ENCODE measurements around the gene KLF11. TPM values are rescaled to one million over a fixed set of nuclear protein-coding genes. Genes with fewer than 3 reads are reported as not detected.

Gene KLF11
- total RNA-seq, 2 experiments from 2014 or later, result 26.7 to 29.6 TPM

DNA sequence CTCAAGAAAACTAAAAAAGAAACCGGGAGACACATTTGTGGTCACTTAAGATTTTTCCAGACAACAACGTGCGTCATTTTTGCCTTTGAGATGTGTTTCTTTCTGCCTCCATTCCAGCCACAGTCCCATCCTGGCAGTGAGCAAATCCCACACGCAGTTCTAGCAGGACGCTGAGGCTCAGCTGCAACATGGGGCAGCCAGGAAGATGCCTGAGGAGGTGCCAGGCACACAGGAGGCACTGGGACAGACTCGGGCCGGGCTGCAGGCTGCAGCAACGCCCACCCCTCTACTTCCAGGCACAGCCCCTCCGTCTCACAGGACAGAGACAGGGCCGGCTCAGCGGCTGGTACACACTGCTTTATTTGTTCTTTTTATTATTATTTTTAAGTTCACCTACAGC is 13.1 kb downstream of the KLF11 start:
- Histone ChIP-seq H3K4me3 (ENCODE audit: low read length) (no peak overlapping the region), H3K9me3 (ENCODE audit: control insufficient read depth in 1 of 2, insufficient read depth in 1 of 2, low read length in 2 of 2) (peaks cover 0 to 4% of the 10 kb centered on the region in 2 experiments), H3K4me1 (ENCODE audit: insufficient read depth, low read length) (peaks cover 3% of the 10 kb centered on the region), H3K27ac (ENCODE audit: low read depth in 1 of 2, low read length in 2 of 2) (no peak overlapping the region), H3K36me3 (ENCODE audit: insufficient read depth, low read length) (peaks cover 9% of the 10 kb centered on the region), H3K27me3 (ENCODE audit: control insufficient read depth in 1 of 2, insufficient read depth in 2 of 2, low read length in 2 of 2) (no peaks in the 10 kb centered on the region)
- no peak for TF ChIP-seq CTCF (IDR thresholded peaks at IDR 0.05)
- Mint-ChIP-seq H3K27ac (no peak overlapping the region), H3K4me3 (no peak overlapping the region), H3K36me3 (ENCODE audit: low read depth) (peaks cover 35% of the 10 kb centered on the region), H3K4me1 (ENCODE audit: low read depth) (peaks cover 6% of the 10 kb centered on the region), H3K9me3 (no peaks in the 10 kb centered on the region), H3K27me3 (peaks cover 3% of the 10 kb centered on the region)
- ATAC-seq (ENCODE audit: poor library complexity) (no peak), DNase-seq (no peak)
- ChIA-PET CTCF (interaction anchor here (0.7 kb wide), 1 partner anchor 8 kb away, joined by 4 read pairs; no protein-coding TSS in a partner anchor), POLR2A (no interaction called here)
- intact Hi-C loops (cut with DNase I, micrococcal nuclease), result no loop called here

DNA sequence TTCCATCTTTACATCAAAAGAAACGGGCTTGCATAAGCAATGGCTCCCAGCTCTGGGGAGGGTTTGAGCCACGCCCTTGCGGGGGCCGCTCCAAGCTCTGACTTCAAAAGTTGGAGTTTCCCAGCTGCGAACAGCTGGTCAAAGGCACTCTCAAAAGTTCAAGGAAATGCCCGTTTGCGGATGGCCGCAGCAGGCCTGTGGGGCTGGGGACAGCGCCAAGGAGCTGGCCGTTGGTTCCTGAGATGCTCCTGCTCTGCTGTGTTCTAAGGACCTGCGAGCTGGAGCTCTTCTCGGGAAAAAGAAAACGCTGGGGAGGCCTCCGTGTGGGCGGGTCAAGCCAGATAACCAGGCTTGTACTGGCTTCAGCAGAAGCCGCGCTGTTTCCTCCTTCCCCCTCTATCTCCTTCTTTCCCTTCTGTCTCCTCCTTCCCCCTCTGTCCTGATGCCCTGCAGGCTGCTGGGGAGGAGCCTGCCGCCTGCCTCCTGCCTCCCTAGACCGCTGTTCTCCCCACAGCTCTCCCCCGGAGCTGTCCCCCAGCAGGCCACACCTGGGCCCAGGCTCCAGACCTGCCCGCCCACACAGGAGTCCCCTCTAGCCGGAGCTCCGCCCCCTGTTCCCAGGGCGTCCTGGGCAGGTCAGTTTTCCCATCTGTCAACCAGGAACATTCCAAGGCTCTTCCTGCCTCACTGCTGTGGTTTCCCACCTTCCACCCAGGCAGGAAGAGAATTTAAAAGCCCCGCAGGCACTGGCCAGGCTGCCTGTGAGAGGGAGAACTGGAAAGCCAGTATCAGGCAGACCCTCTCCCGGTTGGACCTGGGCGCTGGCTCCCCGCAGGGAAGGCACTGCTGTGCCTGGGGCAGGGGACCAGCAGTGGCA is 14.1 kb downstream of the KLF11 start:
- Mint-ChIP-seq H3K27ac (no peak overlapping the region), H3K27me3 (peaks cover 3% of the 10 kb centered on the region), H3K4me3 (no peak overlapping the region), H3K36me3 (ENCODE audit: low read depth) (peaks cover 28% of the 10 kb centered on the region), H3K9me3 (no peaks in the 10 kb centered on the region), H3K4me1 (ENCODE audit: low read depth) (peaks cover 6% of the 10 kb centered on the region)
- no peak for ATAC-seq (ENCODE audit: poor library complexity)
- DNase-seq, result peak in 2 of 14 experiments; percentile 37 to 56
- intact Hi-C loops (cut with DNase I, micrococcal nuclease), result no loop called here
- no peak overlapping the region for H3K27ac ChIP-seq (ENCODE audit: low read depth in 1 of 2, low read length in 2 of 2)
- H3K4me3 ChIP-seq (ENCODE audit: low read length), result no peak overlapping the region
- H3K9me3 ChIP-seq (ENCODE audit: control insufficient read depth in 1 of 2, insufficient read depth in 1 of 2, low read length in 2 of 2), result peaks cover 0 to 4% of the 10 kb centered on the region in 2 experiments
- CTCF ChIA-PET, result interaction anchor here (0.7 to 1.3 kb wide), 2 partner anchors 9 to 15 kb away, joined by 3 to 4 read pairs; no protein-coding TSS in a partner anchor
- POLR2A ChIA-PET, result no interaction called here
- TF ChIP-seq CTCF (IDR thresholded peaks at IDR 0.05), result no peak
- no peaks in the 10 kb centered on the region for H3K27me3 ChIP-seq (ENCODE audit: control insufficient read depth in 1 of 2, insufficient read depth in 2 of 2, low read length in 2 of 2)
- peaks cover 5% of the 10 kb centered on the region for H3K36me3 ChIP-seq (ENCODE audit: insufficient read depth, low read length)
- peaks cover 3% of the 10 kb centered on the region for H3K4me1 ChIP-seq (ENCODE audit: insufficient read depth, low read length)

DNA sequence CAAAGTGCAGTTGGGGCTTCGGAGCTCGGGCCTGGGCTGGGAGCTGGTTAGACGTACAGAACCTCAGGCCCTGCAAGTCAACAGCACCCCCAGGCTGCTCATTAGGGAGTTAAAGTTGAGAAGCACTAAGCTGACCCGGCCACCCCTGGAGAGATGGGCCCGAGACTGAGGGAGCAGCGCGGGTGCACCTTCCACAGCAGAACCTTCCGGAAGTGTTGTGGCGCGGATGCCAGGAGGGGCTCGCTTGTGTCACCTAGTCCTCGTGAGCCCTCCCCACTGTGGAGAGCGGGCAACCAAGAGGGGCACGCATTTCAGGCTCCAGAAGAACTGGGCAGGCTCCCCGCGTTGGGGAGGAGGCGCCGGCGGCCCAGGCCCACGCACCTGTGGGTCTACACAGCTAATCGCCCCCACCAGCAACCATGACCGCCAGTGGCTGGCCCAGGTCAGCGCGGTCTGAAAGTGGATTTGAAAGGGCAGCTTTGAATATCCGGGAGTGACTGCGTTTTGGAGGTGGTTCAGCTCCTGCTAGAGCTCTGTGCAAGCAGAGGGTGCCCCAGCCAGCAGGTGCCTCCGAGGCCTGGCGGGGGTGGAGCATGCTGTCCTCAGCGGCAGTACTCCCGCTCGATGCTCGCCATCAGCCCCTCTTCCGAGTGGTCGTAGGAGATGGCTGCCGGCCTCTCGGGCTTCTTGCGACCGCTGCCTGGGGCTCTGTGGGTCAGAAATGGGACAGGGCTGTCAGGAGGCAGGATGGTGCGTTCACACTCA is 15.1 kb downstream of the KLF11 start:
- no peak overlapping the region for H3K4me3 Mint-ChIP-seq
- ATAC-seq (ENCODE audit: poor library complexity) (no peak), DNase-seq (no peak)
- no peak for TF ChIP-seq CTCF (IDR thresholded peaks at IDR 0.05)
- peaks cover 19% of the 10 kb centered on the region for H3K36me3 Mint-ChIP-seq (ENCODE audit: low read depth)
- peaks cover 3% of the 10 kb centered on the region for H3K4me1 ChIP-seq (ENCODE audit: insufficient read depth, low read length)
- peaks cover 3% of the 10 kb centered on the region for H3K27me3 Mint-ChIP-seq
- no peak overlapping the region for H3K27ac ChIP-seq (ENCODE audit: low read depth in 1 of 2, low read length in 2 of 2)
- no peak overlapping the region for H3K27ac Mint-ChIP-seq
- POLR2A ChIA-PET, result no interaction called here
- H3K4me1 Mint-ChIP-seq (ENCODE audit: low read depth), result peaks cover 6% of the 10 kb centered on the region
- H3K4me3 ChIP-seq (ENCODE audit: low read length), result no peak overlapping the region
- CTCF ChIA-PET, result interaction anchor here (1.3 kb wide), 1 partner anchor 14 kb away, joined by 3 read pairs; no protein-coding TSS in a partner anchor
- peaks cover 0 to 4% of the 10 kb centered on the region in 2 experiments for H3K9me3 ChIP-seq (ENCODE audit: control insufficient read depth in 1 of 2, insufficient read depth in 1 of 2, low read length in 2 of 2)
- H3K9me3 Mint-ChIP-seq, result no peaks in the 10 kb centered on the region
- no peaks in the 10 kb centered on the region for H3K36me3 ChIP-seq (ENCODE audit: insufficient read depth, low read length)
- no peaks in the 10 kb centered on the region for H3K27me3 ChIP-seq (ENCODE audit: control insufficient read depth in 1 of 2, insufficient read depth in 2 of 2, low read length in 2 of 2)
- intact Hi-C loops (cut with DNase I, micrococcal nuclease), result no loop called here

Measured in CD4-positive, alpha-beta T cell (primary cell).